Measurements from ENCODE around the gene GAL3ST1.
A peak's percentile ranks its signal among the peaks of the same experiment; 100 is the strongest.

GAL3ST1 gene

DNA sequence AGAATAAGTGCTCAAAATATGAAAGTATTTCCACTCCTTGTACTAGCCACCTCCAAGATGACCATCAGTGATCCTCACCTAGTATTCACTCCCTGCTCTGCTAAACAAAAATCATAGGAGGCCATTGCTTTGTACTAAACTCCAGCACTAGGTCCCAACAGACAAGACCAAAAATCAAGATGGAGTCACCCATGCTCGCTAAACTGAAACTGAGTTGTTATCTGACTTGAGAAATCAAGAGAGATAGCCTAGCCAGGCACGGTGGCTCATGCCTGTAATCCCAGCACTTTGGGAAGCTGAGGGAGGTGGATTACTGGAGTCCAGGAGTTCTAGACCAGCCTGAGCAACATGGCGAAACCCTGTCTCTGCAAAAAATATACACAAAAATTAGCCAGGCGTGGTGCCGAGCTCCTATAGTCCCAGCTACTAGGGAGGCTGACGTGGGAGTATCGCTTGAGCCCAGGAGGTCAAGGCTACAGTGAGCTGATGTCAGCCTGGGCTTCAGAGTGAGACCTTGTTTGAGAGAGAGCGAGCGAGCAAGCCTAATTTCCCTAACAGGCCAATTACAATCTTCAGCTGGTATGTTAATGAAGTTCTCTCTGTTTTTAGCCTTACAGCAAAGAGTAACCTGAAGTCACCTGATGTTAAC is 37.3 kb downstream of the GAL3ST1 start:
- DNase-seq = no peak

- DNase-seq = no peak
Measured at GRCh38 chr22:30535182-30535581, 39.3 kb downstream of the GAL3ST1 start.

- DNase-seq = no peak
Measured at GRCh38 chr22:30531651-30532608, 42.5 kb downstream of the GAL3ST1 start.

- no peak for DNase-seq
Measured at GRCh38 chr22:30526656-30527055, 47.8 kb downstream of the GAL3ST1 start.

DNA sequence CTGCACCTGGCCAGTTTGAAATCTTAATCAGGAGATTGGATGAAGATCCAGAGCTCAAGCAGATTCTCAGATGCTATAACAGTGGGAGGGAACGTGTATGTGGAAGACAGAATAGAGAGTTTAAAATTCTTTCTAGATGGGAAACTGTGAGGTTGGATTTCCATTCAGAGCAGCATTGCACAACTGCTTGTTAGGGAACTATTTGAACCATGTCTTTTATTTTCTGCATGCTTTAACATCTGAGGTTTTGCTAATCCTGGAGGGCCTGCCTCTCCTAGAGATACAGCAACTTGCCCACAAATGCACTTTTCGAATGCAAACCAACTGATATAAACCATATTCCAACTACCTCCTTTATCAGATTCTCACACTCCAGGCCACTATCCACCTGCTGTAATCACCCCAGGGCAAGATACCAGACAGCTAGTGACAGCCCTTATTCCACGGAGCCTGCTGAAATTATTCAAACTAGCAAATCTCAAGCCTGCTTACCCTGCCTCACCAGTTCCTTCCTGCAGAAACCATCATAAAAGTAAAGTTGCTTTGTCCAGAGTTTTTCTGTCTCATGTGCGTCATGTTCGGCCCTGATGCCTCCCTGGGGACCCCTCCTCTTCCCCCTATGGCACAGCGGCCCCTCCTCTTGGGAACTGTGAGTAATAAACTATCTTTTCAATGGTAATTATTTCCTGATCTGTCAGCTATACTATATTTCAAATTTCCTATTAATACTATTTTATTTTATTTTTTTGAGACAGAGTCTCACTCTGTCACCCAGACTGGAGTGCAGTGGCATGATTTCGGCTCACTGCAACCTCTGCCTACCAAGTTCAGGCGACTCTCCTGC is 50.6 kb downstream of the GAL3ST1 start:
- no peak for DNase-seq

DNA sequence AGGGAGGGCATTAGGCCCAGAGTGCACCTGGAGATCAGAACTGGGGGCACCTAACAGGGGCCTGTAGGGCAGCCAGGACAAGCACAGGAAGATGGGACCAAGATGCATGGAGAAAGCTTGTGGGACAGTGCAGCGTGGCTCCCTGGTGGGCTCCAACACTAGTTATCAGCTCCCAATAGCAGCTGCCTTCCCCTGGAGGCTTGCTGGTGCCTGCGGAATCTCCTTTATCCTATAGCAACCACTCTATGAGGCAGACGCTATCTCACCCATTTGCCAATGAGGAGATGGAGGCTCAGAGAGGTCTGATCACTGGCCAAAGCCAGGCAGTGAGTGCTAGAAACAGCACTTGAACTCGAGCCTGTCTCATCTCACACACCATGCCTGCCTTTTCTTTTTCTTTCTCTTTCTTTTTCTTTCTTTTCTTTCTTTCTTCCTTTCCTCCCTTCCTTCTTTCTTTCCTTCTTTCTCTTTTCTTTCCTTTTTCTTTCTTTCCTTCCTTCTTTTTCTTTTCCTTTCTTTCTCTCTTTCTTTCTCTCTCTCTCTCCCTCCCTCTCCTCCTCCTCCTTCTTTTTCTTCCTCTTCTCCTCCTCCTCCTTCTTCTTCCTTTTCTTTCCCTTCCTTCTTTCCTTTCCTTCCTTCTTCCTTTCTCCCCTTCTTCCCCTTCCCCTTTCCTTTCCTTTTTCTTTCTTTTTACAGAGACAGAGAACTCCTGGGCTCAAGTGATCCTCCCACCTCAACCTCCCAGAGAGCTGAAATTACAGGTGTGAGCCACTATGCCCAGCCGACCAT is 52.9 kb downstream of the GAL3ST1 start:
- no peak for DNase-seq

GRCh38 chr22:30519842-30520425 is 54.5 kb downstream of the GAL3ST1 start:
- DNase-seq = no peak

GRCh38 chr22:30516731-30517130 is 57.7 kb downstream of the GAL3ST1 start:
- peak; percentile 6 for DNase-seq

DNA sequence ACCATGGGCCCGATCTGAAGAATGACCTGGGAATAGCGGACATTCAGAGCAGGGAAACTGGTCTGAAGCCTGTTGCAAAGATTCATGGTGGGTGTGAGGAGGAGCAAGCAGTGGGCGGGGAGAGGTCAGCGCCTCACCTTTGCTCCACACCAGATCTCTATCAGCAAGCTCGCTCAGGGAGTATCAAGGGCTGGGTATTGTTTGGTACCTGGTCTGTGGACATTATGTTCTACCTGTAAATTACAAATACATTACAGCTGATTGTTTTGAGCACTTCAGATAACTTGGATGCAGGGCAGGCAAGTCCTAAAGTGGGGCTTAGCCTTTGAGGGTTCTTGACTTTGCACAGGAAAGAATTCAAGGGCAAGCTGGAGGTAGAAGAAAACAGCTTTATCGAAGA is 58.2 kb downstream of the GAL3ST1 start:
- DNase-seq = no peak

GRCh38 chr22:30514252-30514651 is 60.2 kb downstream of the GAL3ST1 start:
- no peak for DNase-seq

DNA sequence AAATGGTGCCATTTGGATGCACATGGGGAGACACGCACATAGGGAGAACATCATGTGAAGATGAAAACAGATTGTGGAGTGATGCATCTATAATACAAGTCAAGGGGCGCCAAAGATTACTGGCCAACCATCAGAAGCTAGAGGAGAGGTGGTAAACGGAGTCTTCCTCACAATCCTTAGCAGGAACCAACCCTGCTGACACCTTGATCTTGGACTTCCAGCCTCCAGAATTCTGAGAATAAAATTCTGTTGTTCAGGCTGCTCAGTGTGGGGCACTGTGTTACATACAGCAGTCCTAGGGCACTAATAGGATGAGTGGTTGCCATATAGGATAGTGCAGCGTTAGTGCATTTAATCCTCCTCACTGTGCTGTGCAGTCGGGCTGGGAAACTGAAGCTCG is 61.0 kb downstream of the GAL3ST1 start:
- DNase-seq = no peak

GRCh38 chr22:30511911-30512310 is 62.6 kb downstream of the GAL3ST1 start:
- DNase-seq = no peak

DNA sequence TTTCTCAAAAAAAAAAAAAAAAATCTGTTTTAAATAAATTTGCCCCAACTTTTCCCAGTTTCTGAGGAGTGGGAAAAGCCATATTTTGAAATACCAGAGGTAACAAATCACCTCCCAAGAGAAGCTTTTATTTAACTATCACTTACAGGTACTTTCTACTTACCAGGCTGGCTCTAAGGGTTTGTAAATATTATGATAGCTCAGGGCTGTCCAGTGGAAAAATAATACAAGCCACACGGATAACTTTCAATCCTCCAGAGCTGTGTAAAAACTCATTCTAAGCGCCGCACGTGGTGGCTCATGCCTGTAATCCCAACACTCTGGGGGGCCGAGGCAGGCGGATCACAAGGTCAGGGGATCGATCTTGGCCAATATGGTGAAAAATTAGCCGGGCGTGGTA is 63.4 kb downstream of the GAL3ST1 start:
- DNase-seq = no peak

DNA sequence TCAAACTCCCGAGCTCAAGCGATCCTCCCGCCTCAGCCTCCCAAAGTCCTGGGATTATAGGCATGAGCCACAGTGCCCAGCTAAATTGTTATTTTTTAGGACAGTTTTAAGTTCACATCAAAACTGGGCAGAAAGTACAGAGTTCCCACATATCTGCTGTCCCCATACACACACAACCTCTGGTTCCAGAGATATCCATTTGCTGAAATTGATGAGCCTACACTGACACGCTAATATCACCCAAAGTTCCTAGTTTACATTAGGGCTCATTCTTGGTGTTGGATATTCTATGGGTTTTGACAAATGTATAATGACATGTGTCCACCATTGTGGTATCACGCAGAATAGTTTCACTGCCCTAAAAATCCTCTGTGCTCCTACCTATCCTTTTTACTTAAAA is 66.2 kb downstream of the GAL3ST1 start:
- DNase-seq = no peak

DNA sequence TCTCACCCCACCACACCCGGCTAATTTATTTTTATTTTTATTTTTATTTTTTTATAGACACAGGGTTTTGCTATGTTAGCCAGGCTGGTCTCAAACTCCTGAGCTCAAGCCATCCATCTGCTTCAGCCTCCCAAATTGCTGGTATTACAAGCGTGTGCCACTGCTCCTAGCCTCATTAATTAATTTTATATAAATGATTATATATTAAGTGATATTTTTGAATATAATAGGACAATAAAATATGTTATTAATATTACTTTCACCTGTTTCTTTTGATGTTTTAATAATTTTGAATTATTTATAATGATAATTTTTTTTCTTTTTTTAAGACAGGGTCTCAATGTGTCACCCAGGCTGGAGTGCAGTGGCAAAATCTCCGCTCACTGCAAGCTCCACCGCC is 66.8 kb downstream of the GAL3ST1 start:
- DNase-seq = no peak

- DNase-seq = no peak
Measured at GRCh38 chr22:30506507-30506968, 67.9 kb downstream of the GAL3ST1 start.

Measured in right kidney (tissue), 1 donor.